ENCODE measurements around the gene KCNQ5. TPM values are rescaled to one million over a fixed set of nuclear protein-coding genes. Genes with fewer than 3 reads are reported as not detected.

KCNQ5 gene
- polyA plus RNA-seq, 3 donors = not detected

- no peak overlapping the region for H3K9ac ChIP-seq (ENCODE audit: insufficient read depth, low read length, poor library complexity, severe bottlenecking)
- H3K27ac ChIP-seq (ENCODE audit: low read depth in 1 of 2, low read length in 2 of 2) = no peak overlapping the region
- Mint-ChIP-seq H3K27me3 (ENCODE audit: low read depth in 3 of 3) (peaks cover 6 to 19% (median 11%) of the 10 kb centered on the region in 3 donors), H3K27ac (no peak overlapping the region), H3K4me1 (peaks cover 22% of the 10 kb centered on the region), H3K4me3 (no peak overlapping the region), H3K9me3 (peaks cover 0 to 6% (median 0%) of the 10 kb centered on the region in 7 donors), H3K36me3 (no peaks in the 10 kb centered on the region)
- H3K9me3 ChIP-seq (replicated peaks in 1 of 2; ENCODE audit: control insufficient read depth in 1 of 2, insufficient read depth in 1 of 2, low read length in 2 of 2) = no peaks in the 10 kb centered on the region
- no peaks in the 10 kb centered on the region for H3K36me3 ChIP-seq (replicated peaks in 1 of 2; ENCODE audit: control insufficient read depth in 1 of 2, insufficient read depth in 2 of 2, low read length in 2 of 2)
- peaks cover 22 to 27% of the 10 kb centered on the region in 2 donors for H3K4me1 ChIP-seq (ENCODE audit: control insufficient read depth in 1 of 2, insufficient read depth in 2 of 2, low read length in 2 of 2)
- no peak overlapping the region for H3K4me2 ChIP-seq (replicated peaks; ENCODE audit: extremely low read depth, low read length, poor library complexity, severe bottlenecking)
- WGBS (ENCODE audit: insufficient coverage) = 6% methylated on average over 1 of the region's 2 CpGs
- peaks cover 14% of the 10 kb centered on the region for H3K79me2 ChIP-seq (ENCODE audit: insufficient read depth, low read length)
- DNase-seq = no peak
- H4K20me1 ChIP-seq (ENCODE audit: insufficient read depth, low read length) = no peaks in the 10 kb centered on the region
- intact Hi-C loops (cut with micrococcal nuclease) = no loop called here
- no peak for TF ChIP-seq CTCF (IDR thresholded peaks at IDR 0.05)
- H2AFZ ChIP-seq (ENCODE audit: insufficient read depth, low read depth, low read length, poor library complexity, severe bottlenecking) = no peak overlapping the region
- H3K4me3 ChIP-seq (replicated peaks in 1 of 3; ENCODE audit: low read depth in 2 of 3, low read length in 3 of 3) = no peak overlapping the region
- H3K27me3 ChIP-seq (ENCODE audit: control insufficient read depth in 2 of 2, insufficient read depth in 2 of 2, low read length in 2 of 2) = peaks cover under 1 to 10% of the 10 kb centered on the region in 2 donors
These were observed 4.3 kb downstream of the KCNQ5 start for GRCh38 chr6:72626126-72626525.

GRCh38 chr6:72627539-72627938, 5.7 kb downstream of the KCNQ5 start:
- no peaks in the 10 kb centered on the region for H4K20me1 ChIP-seq (ENCODE audit: insufficient read depth, low read length)
- intact Hi-C loops (cut with micrococcal nuclease) = no loop called here
- H3K27me3 ChIP-seq (ENCODE audit: control insufficient read depth in 2 of 2, insufficient read depth in 2 of 2, low read length in 2 of 2) = peaks cover 0 to 1% of the 10 kb centered on the region in 2 donors
- Mint-ChIP-seq H3K36me3 (peaks cover 2 to 3% of the 10 kb centered on the region in 2 donors), H3K27me3 (ENCODE audit: low read depth in 3 of 3) (peaks cover 0 to 7% (median 7%) of the 10 kb centered on the region in 3 donors), H3K9me3 (peaks cover 0 to 5% (median 2%) of the 10 kb centered on the region in 7 donors), H3K4me1 (peaks cover 17% of the 10 kb centered on the region), H3K27ac (no peak overlapping the region), H3K4me3 (no peak overlapping the region)
- no peak overlapping the region for H2AFZ ChIP-seq (ENCODE audit: insufficient read depth, low read depth, low read length, poor library complexity, severe bottlenecking)
- no peak overlapping the region for H3K9ac ChIP-seq (ENCODE audit: insufficient read depth, low read length, poor library complexity, severe bottlenecking)
- TF ChIP-seq CTCF (IDR thresholded peaks at IDR 0.05) = no peak
- H3K4me2 ChIP-seq (replicated peaks; ENCODE audit: extremely low read depth, low read length, poor library complexity, severe bottlenecking) = no peak overlapping the region
- H3K27ac ChIP-seq (ENCODE audit: low read depth in 1 of 2, low read length in 2 of 2) = no peak overlapping the region
- DNase-seq = no peak
- peaks cover 12 to 13% of the 10 kb centered on the region in 2 donors for H3K4me1 ChIP-seq (ENCODE audit: control insufficient read depth in 1 of 2, insufficient read depth in 2 of 2, low read length in 2 of 2)
- H3K4me3 ChIP-seq (replicated peaks in 1 of 3; ENCODE audit: low read depth in 2 of 3, low read length in 3 of 3) = no peak overlapping the region
- H3K36me3 ChIP-seq (replicated peaks in 1 of 2; ENCODE audit: control insufficient read depth in 1 of 2, insufficient read depth in 2 of 2, low read length in 2 of 2) = no peaks in the 10 kb centered on the region
- no peaks in the 10 kb centered on the region for H3K9me3 ChIP-seq (replicated peaks in 1 of 2; ENCODE audit: control insufficient read depth in 1 of 2, insufficient read depth in 1 of 2, low read length in 2 of 2)
- peaks cover 14% of the 10 kb centered on the region for H3K79me2 ChIP-seq (ENCODE audit: insufficient read depth, low read length)

All from CD14-positive monocyte (primary cell).